Mucosa of rectum (tissue), 2 donors: ENCODE data around the gene CFB.
"Not testable (repeated sequence)": the region's sequence is repeated elsewhere in the genome, so short reads cannot be mapped to it uniquely, and the experiment has no call there.

Experiments
- H3K27ac ChIP-seq, 2 donors: one replicate each; pipeline ENCODE4 v1.7.0; 2013; ENCODE audit warnings: inconsistent platforms in 2 of 2, low read depth in 2 of 2, low read length in 2 of 2
- H3K27me3 ChIP-seq, 2 donors: one replicate each; pipeline ENCODE4 v1.7.0; 2013; ENCODE audit warnings: low read length in 2 of 2; ENCODE audit not compliant: control insufficient read depth in 2 of 2, insufficient read depth in 2 of 2
- H3K36me3 ChIP-seq, 2 donors: one replicate each; pipeline ENCODE4 v1.7.0; 2013; ENCODE audit warnings: low read length in 2 of 2; ENCODE audit not compliant: control insufficient read depth in 2 of 2, insufficient read depth in 2 of 2
- H3K4me1 ChIP-seq, 2 donors: one replicate each; pipeline ENCODE4 v1.7.0; 2013; ENCODE audit warnings: low read length in 2 of 2, mild to moderate bottlenecking in 1 of 2; ENCODE audit not compliant: control insufficient read depth in 2 of 2, insufficient read depth in 2 of 2
- H3K4me3 ChIP-seq, 2 donors: one replicate each; pipeline ENCODE4 v1.7.0; 2013; ENCODE audit warnings: low read length in 2 of 2
- H3K9ac ChIP-seq, 2 donors: one replicate each; pipeline ENCODE4 v1.7.0; 2013; ENCODE audit warnings: low read length in 2 of 2, low read depth in 1 of 2, mild to moderate bottlenecking in 1 of 2
- H3K9me3 ChIP-seq, 2 donors: one replicate each; pipeline ENCODE4 v1.7.0; 2013; ENCODE audit warnings: low read length in 2 of 2; ENCODE audit not compliant: control insufficient read depth in 2 of 2
- donor health status: healthy.
- donor health status: Normal muscosa, but diverticular disease.

CFB gene

DNA sequence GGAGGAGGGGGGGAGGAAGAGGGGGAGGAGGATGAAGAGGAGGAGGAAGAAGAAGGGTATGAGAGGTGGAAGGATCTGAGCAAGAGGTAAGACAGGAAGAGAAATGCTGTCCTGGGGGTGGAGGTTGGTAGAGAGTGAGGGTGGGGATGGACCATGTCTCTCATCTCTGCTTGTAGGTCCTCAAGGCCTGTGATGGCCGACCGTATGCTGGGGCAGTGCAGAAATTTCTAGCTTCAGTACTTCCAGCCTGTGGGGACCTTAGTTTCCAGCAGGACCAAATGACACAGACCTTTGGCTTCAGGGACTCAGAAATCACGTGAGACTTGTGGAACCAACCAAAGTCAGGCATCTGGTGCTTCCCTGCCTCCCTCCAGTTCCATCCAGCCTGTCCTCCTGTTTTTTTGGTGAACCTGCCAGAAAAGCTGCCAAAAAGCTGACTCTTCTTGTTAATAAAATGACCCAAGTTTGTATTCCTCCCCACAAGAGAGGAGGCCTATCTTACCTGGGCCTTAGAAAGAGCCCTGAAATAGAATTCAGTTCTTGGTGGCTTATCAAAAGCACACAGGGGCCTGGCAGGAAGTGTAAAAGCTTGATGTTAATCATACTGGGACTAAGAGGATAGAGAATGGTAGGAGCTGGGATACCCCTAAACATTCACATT, 33.5 kb downstream of the CFB start:
- H3K4me1 ChIP-seq = no peaks in the 10 kb centered on the region
- no peaks in the 10 kb centered on the region for H3K9me3 ChIP-seq
- H3K4me3 ChIP-seq = no peak overlapping the region
- H3K27ac ChIP-seq = no peak overlapping the region
- H3K36me3 ChIP-seq = peaks cover 10 to 12% of the 10 kb centered on the region in 2 donors
- no peaks in the 10 kb centered on the region for H3K27me3 ChIP-seq
- no peak overlapping the region for H3K9ac ChIP-seq

DNA sequence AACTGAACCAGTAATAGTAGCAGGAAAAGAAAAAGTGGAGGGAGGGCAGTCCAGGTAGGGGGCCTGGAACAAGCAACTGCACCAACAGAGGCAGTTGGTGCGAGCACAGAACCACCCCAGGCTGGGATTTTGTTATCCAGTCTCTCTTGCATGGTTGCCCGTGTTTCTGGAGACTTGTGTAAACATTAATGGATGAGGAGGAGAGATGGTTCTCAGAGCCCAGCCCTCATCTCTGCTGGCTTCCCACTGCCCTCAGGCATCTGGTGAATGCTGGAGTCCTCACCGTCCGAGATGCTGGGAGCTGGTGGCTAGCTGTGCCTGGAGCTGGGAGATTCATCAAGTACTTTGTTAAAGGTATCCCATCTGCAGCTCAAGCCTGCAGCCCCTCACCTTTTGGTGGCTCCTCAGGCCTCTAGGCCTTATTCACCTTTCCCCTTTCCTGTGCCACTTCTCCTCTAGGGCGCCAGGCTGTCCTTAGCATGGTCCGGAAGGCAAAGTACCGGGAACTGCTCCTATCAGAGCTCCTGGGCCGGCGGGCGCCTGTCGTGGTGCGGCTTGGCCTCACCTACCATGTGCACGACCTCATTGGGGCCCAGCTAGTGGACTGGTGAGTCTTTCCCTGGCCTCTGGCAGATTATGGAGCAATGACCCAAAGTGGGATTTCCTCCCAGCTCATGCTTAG, 34.4 kb downstream of the CFB start:
- H3K4me3 ChIP-seq, H3K27me3 ChIP-seq, H3K9me3 ChIP-seq, H3K9ac ChIP-seq, H3K27ac ChIP-seq, H3K4me1 ChIP-seq: not testable (repeated sequence)
- peaks cover 10 to 12% of the 10 kb centered on the region in 2 donors for H3K36me3 ChIP-seq

DNA sequence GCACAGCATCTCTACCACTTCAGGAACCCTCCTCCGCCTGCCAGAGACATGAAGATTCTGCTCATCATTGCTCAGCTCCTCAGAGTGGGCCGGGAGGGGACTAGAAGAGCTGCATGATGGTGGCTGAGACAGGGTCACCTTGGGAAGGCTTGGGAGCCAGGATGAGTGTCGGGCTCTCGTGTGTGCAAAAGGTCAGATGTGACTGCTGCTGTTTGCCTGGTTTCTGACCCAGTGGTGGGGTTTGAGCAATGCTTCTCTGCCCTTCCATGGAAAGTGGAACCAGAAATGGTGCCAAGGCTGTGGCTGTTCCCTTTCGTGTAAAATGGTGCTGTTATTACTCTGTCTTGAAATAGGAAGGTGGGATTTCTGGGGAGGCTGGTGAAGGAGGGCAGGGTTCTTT, 35.1 kb downstream of the CFB start:
- H3K27ac ChIP-seq, H3K9me3 ChIP-seq, H3K27me3 ChIP-seq, H3K9ac ChIP-seq, H3K4me3 ChIP-seq, H3K4me1 ChIP-seq: not testable (repeated sequence)
- H3K36me3 ChIP-seq = peaks cover 10 to 12% of the 10 kb centered on the region in 2 donors

DNA sequence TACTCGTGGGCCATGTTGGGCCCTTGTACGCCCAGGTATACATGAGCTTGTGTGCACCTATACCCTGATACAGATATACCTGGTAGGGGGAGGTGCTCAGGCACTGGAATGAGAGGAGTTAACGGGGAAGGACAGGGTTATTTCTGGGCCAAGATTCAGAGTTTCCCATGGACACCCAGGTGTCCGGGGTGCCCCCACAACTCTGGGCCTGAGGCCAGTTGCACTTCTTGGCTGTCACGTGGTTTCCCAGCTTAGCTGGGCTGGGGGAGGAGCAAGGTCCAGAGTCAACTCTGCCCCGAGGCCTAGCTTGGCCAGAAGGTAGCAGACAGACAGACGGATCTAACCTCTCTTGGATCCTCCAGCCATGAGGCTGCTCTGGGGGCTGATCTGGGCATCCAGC, 35.8 kb downstream of the CFB start, which contains the start of gene C4A:
C4A (plus strand) TSS at position 314 of the 400 bp plus-strand sequence; CDS start at position 365, 51 bp downstream.
- H3K4me3 ChIP-seq, H3K9ac ChIP-seq, H3K4me1 ChIP-seq, H3K27me3 ChIP-seq, H3K27ac ChIP-seq, H3K9me3 ChIP-seq: not testable (repeated sequence)
- H3K36me3 ChIP-seq = peaks cover 10 to 12% of the 10 kb centered on the region in 2 donors

DNA sequence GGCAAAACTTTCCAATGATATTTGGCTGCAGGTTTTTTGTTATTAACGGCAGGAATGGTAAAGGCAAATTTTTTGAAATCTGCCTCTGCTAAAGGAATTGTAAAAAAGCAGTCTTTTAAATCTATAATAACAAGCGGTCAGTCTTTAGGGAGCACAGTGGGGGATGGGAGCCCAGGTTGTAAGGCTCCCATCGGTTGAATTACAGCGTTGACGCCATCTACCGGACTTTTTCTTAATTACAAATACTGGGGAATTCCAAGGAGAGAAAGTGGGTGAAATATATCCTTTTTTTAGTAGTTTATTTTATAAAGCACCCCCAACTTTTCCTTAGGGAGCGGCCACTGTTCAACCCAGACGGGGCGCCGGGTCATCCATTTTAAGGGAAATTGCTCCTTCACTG, 43.5 kb downstream of the CFB start:
- H3K36me3 ChIP-seq, H3K9ac ChIP-seq, H3K27ac ChIP-seq, H3K4me3 ChIP-seq, H3K9me3 ChIP-seq, H3K4me1 ChIP-seq, H3K27me3 ChIP-seq: not testable (repeated sequence)

DNA sequence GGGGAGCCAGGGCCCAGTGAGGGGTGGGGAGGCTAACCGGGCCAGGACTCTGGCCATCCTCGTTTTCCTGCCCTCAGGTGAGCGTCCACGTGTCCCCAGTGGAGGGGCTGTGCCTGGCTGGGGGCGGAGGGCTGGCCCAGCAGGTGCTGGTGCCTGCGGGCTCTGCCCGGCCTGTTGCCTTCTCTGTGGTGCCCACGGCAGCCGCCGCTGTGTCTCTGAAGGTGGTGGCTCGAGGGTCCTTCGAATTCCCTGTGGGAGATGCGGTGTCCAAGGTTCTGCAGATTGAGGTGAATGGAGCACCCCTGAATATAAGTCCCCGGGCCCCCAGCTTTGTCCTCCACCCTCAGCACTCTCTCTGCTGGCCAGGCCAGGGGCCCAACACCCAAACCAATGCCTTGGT, 48.5 kb downstream of the CFB start:
- H3K36me3 ChIP-seq, H3K27ac ChIP-seq, H3K9ac ChIP-seq: not testable (repeated sequence)

DNA sequence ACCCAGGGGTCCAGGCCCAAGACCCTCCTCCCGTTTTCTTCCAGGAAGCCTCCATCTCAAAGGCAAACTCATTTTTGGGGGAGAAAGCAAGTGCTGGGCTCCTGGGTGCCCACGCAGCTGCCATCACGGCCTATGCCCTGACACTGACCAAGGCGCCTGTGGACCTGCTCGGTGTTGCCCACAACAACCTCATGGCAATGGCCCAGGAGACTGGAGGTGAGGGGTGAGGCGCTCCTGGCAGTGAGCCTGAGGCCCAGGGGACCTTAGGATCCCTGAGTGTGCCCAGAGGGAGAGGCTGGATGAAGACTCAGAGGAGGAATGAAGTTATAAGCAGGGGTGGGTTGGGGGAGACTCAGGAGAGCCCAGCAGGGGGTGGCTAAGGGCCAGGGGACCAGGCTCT, 50.5 kb downstream of the CFB start:
- not testable (repeated sequence) for H3K9me3 ChIP-seq, H3K4me3 ChIP-seq, H3K9ac ChIP-seq, H3K36me3 ChIP-seq, H3K27me3 ChIP-seq, H3K4me1 ChIP-seq, H3K27ac ChIP-seq

More for the DNA sequence above, 48.5 kb downstream of the CFB start:
- not testable (repeated sequence) for H3K27me3 ChIP-seq, H3K9me3 ChIP-seq, H3K4me3 ChIP-seq, H3K4me1 ChIP-seq
